GM23338 (cell line): ENCODE data around the gene PHACTR1. TPM values are rescaled to one million over a fixed set of nuclear protein-coding genes. Genes with fewer than 3 reads are reported as not detected.

Source experiments
- JUNB ChIP-seq: IDR thresholded peaks from one replicate; pipeline ENCODE4 v1.6.1; 2016; ENCODE audit warnings: antibody characterized with exemption; ENCODE audit not compliant: unreplicated experiment
- REST ChIP-seq: IDR thresholded peaks from one replicate; pipeline ENCODE4 v1.6.1; 2018; ENCODE audit warnings: antibody characterized with exemption; ENCODE audit not compliant: unreplicated experiment
- STAT1 ChIP-seq: IDR thresholded peaks from one replicate; pipeline ENCODE4 v1.6.1; 2016; ENCODE audit warnings: antibody characterized with exemption; ENCODE audit not compliant: unreplicated experiment
- ZNF462 ChIP-seq: fragments of 250-450 bp; sonication (Bioruptor Pico); IDR thresholded peaks from 2 replicates; pipeline ENCODE4 v1.5.0; 2020; ENCODE audit warnings: mild to moderate bottlenecking, moderate library complexity
- polyA plus RNA-seq: library from polyadenylated mRNA; unstranded; fragments of >200 nt; fragmentation: Nextera tagmentation; extraction: Ambion mirVana; gene quantifications from 2 replicates; pipeline ENCODE4 v1.2.1, GENCODE V29; 2016
- total RNA-seq: library from RNA; depleted of rRNA; stranded (reverse); fragments of >200 nt; shearing (Covaris generic); gene quantifications from 2 replicates; pipeline ENCODE4 v1.2.3, GENCODE V29; 2014

Gene PHACTR1
- total and polyA plus RNA-seq, 2 experiments from 2014 or later = 5.9 to 19.3 TPM

- TF ChIP-seq ZNF462 (CRISPR knock-in tag) (no peak), REST (no peak), STAT1 (no peak), JUNB (no peak)
Measured at GRCh38 chr6:13327691-13328075, 611.1 kb downstream of the PHACTR1 start (continued).
